ENCODE results near the gene CCP110. TPM values are rescaled to one million over a fixed set of nuclear protein-coding genes. Genes with fewer than 3 reads are reported as not detected.

CCP110 gene
- total and polyA plus RNA-seq, 2 experiments from 2014 or later = 4.3 to 9.2 TPM

DNA sequence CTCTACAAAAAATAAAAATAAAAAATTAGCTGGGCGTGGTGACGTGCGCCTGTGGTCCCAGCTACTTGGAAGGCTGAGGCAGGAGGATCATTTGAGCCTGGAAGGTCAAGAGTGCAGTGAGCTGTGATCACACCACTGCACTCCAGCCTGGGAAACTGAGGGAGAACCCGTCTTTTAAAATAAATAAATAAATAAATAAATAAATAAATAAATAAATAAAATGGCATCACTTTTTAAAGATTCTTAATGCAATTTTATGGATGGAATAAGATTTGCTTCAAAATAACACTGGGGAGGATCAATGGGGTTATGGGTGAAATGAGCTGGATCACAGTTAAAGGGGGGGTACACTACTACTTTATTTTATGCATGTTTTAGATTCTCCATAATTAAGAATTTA is 16.8 kb upstream of the CCP110 start:
- Histone ChIP-seq H3K9me3 (ENCODE audit: low read depth) (no peaks in the 10 kb centered on the region), H2AFZ (no peak overlapping the region), H3K27ac (no peak overlapping the region), H3K4me1 (ENCODE audit: insufficient read depth) (no peaks in the 10 kb centered on the region), H3K4me3 (no peak overlapping the region), H3K9me2 (replicated peaks; ENCODE audit: insufficient read depth) (no peaks in the 10 kb centered on the region), H3K36me3 (replicated peaks; ENCODE audit: insufficient read depth, low read depth) (no peaks in the 10 kb centered on the region), H3K4me2 (no peak overlapping the region), H3K79me2 (peaks cover 3% of the 10 kb centered on the region), H4K20me1 (ENCODE audit: insufficient read depth, poor library complexity, severe bottlenecking) (no peaks in the 10 kb centered on the region), H3K27me3 (no peaks in the 10 kb centered on the region)
- TF ChIP-seq EZH2 (IDR thresholded peaks at IDR 0.05; ENCODE audit: borderline replicate concordance) (no peak), EZH2phosphoT487 (IDR thresholded peaks at IDR 0.05; ENCODE audit: low read depth, severe bottlenecking, unreplicated experiment) (no peak), CTCF (IDR thresholded peaks at IDR 0.05; ENCODE audit: poor library complexity) (no peak)
- WGBS (ENCODE audit: low lambda C conversion rate, missing lambda C conversion rate) = 97% methylated on average over 4 of the region's 4 CpGs
- no peak for DNase-seq (ENCODE audit: low spot score)

- no peaks in the 10 kb centered on the region for H3K9me2 ChIP-seq (replicated peaks; ENCODE audit: insufficient read depth)
- WGBS (ENCODE audit: low lambda C conversion rate, missing lambda C conversion rate) = 86% methylated on average over 2 of the region's 2 CpGs
- no peak for DNase-seq (ENCODE audit: low spot score)
- no peaks in the 10 kb centered on the region for H3K36me3 ChIP-seq (replicated peaks; ENCODE audit: insufficient read depth, low read depth)
- no peak overlapping the region for H2AFZ ChIP-seq
- H4K20me1 ChIP-seq (ENCODE audit: insufficient read depth, poor library complexity, severe bottlenecking) = no peaks in the 10 kb centered on the region
- no peaks in the 10 kb centered on the region for H3K9me3 ChIP-seq (ENCODE audit: low read depth)
- TF ChIP-seq EZH2phosphoT487 (IDR thresholded peaks at IDR 0.05; ENCODE audit: low read depth, severe bottlenecking, unreplicated experiment) = no peak
- TF ChIP-seq EZH2 (IDR thresholded peaks at IDR 0.05; ENCODE audit: borderline replicate concordance) = no peak
- TF ChIP-seq CTCF (IDR thresholded peaks at IDR 0.05; ENCODE audit: poor library complexity) = no peak
- H3K27ac ChIP-seq = no peak overlapping the region
- H3K4me1 ChIP-seq (ENCODE audit: insufficient read depth) = no peaks in the 10 kb centered on the region
- H3K4me3 ChIP-seq = no peak overlapping the region
- H3K4me2 ChIP-seq = no peak overlapping the region
- peaks cover 10% of the 10 kb centered on the region for H3K79me2 ChIP-seq
- H3K27me3 ChIP-seq = no peaks in the 10 kb centered on the region
Observed at GRCh38 chr16:19507867-19508266, 15.9 kb upstream of the CCP110 start.

GRCh38 chr16:19512297-19512696 is 11.4 kb upstream of the CCP110 start:
- TF ChIP-seq EZH2phosphoT487 (IDR thresholded peaks at IDR 0.05; ENCODE audit: low read depth, severe bottlenecking, unreplicated experiment) (no peak), CTCF (IDR thresholded peaks at IDR 0.05; ENCODE audit: poor library complexity) (no peak), EZH2 (IDR thresholded peaks at IDR 0.05; ENCODE audit: borderline replicate concordance) (no peak)
- H3K4me1 ChIP-seq (ENCODE audit: insufficient read depth) = no peaks in the 10 kb centered on the region
- no peaks in the 10 kb centered on the region for H3K9me3 ChIP-seq (ENCODE audit: low read depth)
- no peaks in the 10 kb centered on the region for H4K20me1 ChIP-seq (ENCODE audit: insufficient read depth, poor library complexity, severe bottlenecking)
- H2AFZ ChIP-seq = no peak overlapping the region
- H3K36me3 ChIP-seq (replicated peaks; ENCODE audit: insufficient read depth, low read depth) = no peaks in the 10 kb centered on the region
- no peak overlapping the region for H3K4me2 ChIP-seq
- no peak overlapping the region for H3K27ac ChIP-seq
- DNase-seq (ENCODE audit: low spot score) = no peak
- H3K79me2 ChIP-seq = peaks cover 31% of the 10 kb centered on the region
- no peak overlapping the region for H3K4me3 ChIP-seq
- H3K27me3 ChIP-seq = no peaks in the 10 kb centered on the region
- no peaks in the 10 kb centered on the region for H3K9me2 ChIP-seq (replicated peaks; ENCODE audit: insufficient read depth)
